GM18951 (cell line): ENCODE measurements around the gene FAM117A.
"Not testable (repeated sequence)": the region's sequence is repeated elsewhere in the genome, so short reads cannot be mapped to it uniquely, and the experiment has no call there.

Experiments used
- POLR2A ChIP-seq: IDR thresholded peaks from 4 replicates; pipeline ENCODE4 v1.6.1; 2011; ENCODE audit warnings: mild to moderate bottlenecking; ENCODE audit not compliant: insufficient read length, insufficient read depth; ENCODE audit errors: extremely low read depth
- in situ Hi-C: fragments of 300-500 bp; cut with MboI; formaldehyde crosslinking; loops from one replicate; pipeline ENCODE4 v1.12.0; 2022; ENCODE audit warnings: low sequenced_read_pairs, mixed read lengths, inconsistent platforms; ENCODE audit not compliant: unreplicated experiment

FAM117A gene

DNA sequence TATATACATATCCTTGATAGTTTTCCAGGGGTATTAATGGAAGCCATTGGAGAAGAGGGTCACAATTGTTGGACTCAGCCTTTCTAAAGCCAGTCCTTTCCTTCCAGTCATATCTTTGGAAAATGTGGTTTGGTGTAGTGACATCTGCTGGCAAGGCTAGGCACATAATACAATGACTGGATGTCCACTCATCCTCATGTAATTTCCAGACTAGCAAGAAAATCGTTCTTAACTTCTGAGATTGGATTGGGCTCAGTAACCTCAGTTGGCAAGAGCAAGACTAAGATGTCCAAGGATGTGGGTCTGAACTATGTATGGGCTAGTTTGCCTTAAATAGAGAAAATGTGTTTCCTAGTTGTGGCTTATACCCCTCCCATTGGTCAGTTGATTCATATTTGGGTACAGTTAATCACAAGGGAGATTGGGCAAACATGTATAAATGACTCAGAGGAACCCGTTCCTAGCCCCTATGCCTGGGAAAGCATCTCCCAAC, 15.9 kb upstream of the FAM117A start:
- no peak for TF ChIP-seq POLR2A
- in situ Hi-C loops: loop anchor here (10.0 kb wide), 1 partner anchor 65 kb away; no protein-coding TSS in a partner anchor

DNA sequence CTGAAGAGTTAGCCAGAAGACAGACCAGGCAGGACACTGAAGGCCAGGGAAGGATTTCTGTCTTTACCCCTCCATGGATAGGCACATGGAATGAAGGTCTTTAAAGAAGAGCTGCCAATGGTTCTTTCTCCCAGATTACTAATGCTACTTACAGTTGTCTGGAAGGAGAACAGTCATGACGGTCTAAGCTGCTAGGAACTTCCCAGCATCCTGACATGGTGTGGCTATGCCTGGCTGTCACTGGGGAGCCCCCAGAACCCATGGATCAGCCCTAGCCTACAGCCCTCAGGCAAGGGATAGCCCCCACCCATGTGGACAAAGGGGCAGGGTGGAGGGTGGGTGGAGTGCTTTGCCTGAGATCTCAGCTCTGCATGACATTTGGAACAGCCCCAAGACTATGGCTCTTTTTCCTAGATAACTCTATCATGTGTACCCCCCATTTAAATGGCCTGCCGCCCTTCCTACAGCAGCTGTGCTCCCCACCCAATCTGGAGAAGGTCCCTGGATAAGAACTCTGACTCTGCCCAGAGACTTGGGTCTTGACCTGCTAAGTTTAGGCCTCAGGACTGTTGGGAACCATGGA, 15.3 kb upstream of the FAM117A start:
- in situ Hi-C loops: no loop called here
- TF ChIP-seq POLR2A: no peak

DNA sequence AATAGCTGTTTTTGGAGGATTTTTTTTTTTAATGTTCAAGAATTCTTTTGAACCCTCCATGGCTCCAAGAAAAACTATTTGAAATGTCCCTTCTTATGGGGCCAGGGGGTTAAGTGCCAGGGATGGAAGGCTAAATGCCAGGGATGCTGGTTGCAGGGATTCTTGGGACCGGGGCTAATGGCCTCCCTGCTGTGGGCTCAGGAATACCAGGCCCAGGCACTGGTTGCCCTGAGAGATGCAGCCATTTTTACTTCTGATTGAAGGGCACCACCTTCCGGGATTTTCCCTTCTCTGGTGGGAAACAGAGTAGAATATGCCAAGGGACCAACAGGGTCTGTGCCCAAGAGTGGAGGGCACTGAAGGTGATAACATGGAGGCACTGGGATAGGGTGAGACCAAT, 13.6 kb upstream of the FAM117A start:
- no peak for TF ChIP-seq POLR2A
- in situ Hi-C loops: no loop called here

DNA sequence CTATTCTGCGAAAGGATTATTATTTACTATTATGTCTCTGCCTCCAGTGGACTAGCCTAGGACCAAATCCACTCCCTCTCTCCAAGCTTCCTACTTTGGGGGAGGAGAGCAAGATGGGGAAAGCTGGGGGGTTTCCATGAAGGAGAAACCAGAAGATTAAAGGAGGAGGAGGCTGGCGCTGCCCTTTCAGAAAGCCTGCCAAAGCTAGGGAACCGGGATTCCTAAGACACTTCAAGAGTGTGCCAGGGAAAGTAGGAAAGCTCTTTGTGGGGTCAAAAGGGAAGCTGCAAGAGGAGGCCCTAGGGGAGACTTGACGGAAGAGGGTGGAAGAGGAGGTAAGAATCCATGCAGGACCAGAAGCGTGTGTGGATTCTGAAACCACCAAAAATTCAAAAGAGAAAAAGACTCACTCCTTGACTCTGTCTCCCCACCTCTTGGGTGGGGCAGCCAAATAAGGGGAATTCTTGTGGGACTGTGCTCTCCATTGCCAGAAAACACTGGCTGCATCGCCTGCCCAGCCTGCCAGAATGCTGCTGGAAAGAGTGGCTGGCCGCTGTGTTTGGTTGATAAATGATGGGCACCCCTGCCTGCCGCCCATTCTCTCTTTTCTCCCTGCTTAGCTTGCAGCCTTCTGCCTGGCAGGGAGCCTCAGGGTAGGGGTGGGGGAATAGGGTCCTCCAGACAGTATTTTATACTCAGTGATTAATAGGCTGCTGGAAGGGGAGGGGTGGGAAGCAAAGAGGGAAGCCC, 12.8 kb upstream of the FAM117A start:
- in situ Hi-C loops: no loop called here

DNA sequence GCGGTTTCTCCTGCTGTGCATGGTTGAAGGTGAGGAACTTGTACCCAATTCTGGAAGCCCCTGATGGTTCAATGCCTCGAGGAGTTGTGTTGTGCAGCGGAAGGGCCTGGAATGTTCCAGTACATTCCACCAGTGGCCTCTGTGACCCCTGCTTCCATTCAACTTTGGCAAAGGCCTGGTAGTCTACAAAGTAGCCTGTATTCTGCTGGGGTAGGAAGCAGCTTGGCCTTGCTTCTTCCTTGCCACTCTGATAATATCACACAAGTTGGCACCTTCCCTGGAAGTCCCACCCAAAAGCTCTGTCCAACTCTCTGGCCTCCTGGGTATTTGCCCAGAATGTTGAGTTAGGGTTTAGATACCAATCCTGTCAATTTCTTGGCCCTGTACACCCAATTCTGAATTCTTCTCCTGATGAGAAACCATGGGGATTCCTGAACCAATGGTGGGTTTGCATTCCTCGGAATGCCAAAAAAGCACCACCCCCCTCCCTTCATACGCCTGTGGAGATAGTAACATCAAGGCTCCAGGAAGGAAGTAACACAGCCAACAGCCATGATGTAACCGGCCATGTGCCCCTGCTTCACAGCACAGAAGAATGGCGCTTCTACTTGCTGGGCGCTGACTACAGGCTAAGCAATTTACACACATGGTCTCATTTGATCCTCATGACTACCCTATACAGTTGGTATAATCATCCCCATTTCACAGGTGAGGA, 11.8 kb upstream of the FAM117A start:
- no peak for TF ChIP-seq POLR2A
- in situ Hi-C loops: no loop called here

More for the DNA sequence above, 12.8 kb upstream of the FAM117A start:
- no peak for TF ChIP-seq POLR2A

DNA sequence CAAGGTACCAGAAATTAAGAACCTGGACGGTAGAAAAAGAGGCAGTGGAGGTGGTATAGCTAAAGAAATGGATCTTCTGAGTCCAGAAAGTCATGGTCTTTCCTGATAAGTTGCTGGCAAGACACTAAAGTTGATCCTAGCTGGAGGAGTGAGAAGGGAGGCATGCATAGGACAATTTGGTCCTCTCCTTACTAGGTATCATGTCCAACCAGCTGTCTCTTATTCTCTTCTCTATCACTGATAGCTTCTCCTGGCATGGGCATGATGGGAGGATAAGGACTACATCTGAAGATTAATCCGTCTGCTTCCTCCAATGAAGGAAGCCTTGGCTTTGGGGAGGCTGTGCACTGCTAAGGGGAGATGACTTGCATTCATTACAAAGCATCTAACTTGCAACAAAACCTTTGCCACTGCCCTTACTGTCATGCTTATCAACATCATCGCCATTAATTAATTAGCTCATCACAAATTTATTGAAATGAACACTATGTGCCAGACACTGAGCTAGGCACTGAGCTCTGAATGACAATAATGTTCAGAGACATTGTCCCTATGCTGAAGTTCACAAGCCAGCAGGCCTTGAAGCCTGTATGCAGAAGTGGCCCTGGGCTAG, 3.1 kb upstream of the FAM117A start:
- in situ Hi-C loops: no loop called here
- TF ChIP-seq POLR2A: no peak

DNA sequence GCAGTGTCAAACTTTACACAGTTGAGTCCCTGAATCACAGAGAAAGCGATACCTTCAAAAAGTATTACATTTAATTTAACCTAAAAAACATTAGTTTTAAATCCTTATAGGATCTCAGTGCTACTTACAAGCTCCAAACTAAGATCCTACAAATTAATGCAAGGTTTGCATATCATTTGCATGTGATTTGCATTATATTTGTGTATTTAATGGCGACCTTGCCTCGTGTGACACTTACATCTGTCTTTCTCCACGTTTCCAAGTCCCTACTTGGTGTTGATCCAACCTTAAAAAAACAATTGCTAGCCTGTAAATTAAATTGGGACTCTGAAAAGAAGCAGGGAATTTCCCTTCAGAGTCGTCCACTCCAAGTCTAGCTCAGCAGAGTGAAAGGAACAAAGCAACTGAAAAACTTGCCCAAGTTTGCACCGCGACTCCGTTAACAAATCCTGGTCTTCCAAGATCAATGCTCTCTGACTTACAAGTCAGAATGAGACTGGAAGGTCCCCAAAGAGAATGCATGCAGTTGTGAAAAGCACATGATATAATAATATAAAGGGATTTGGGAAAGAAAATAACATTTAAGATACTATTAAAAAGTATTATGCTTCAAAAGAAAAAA, 739 bp upstream of the FAM117A start:
- no peak for TF ChIP-seq POLR2A
- in situ Hi-C loops: no loop called here

DNA sequence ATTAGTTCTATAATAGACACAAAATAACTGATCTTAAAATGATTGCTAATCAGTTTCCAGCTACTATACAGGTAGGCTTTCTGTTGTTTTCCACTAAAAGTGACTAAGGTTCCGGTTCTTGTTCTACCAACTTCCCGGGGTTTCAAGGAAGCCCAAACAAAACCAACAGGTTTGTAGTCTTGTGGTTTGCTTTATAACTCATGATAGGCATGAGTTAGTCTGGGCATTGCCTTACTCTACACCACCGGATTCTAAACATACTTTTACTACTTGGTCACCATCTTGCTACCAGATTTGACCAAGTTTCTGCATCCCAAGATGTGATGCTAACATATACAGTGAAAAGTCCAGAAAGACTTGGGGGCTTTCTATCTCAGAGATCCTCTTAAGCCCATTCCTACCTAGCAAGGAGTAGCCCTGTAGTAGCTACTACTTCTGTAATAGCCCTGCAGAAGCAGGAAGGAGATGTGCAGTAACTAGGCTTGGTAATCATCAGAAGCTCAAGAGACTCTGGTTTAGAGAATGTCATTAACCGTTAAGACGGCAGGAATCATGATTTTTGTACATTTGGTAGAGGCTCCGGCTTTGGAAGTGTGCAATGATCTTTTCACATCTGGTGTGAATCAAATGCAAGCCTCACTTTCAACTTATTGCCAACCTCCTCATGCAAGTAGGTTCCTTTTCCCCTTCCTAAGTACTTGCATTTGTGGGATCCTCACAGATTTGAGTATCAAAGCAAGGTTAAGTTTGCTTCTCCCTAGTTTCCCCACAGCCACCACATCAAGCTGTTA, 1.6 kb downstream of the FAM117A start:
- in situ Hi-C loops: no loop called here
- TF ChIP-seq POLR2A: no peak

DNA sequence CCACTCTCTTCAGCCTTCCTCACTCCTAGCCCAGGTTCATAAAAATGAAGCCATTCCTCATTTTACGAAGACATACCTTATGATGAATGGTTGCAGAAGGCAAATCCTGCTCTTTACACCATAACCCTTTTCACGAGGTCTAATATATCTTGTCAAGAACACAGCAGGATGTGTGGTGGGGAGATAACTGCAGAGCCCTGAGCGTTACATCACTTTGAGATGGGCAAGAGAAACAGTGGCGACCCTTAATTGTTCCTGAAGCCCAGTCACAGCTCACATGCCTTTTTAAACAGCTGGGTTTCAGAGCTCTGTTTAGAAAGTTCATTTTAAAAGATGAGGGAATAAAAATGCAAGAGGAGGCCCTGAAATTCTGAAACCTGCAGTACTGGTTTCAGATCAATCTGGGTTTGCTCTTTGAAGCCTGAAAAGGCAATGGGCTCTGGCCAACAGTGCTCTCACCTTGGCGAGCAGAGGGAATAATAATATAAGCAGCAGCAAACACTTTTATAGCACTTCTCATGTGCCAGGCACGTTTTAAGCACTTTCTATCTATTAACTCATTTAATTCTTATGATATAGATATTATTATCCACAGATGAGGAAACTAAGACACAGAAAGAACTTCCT, 2.9 kb downstream of the FAM117A start:
- no peak for TF ChIP-seq POLR2A
- in situ Hi-C loops: no loop called here

DNA sequence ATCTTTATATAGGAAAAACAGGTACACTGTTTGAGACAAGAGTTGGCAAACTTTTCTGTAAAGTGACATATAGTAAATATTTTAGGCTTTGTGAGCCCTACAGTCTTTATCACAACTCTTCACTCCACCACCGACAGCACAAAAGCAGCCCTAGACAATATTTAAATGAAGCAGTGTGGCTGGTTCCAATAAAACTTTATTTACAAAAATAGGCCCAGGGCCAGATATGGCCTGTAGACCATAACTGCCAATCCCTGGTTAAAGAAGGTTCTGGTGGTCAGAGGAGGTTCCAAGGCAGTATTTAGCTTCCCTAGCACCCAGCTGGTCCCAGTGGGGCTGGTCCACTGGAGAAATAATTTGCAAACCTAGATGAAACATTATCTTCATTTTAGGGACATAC, 3.6 kb downstream of the FAM117A start:
- in situ Hi-C loops: no loop called here
- no peak for TF ChIP-seq POLR2A

DNA sequence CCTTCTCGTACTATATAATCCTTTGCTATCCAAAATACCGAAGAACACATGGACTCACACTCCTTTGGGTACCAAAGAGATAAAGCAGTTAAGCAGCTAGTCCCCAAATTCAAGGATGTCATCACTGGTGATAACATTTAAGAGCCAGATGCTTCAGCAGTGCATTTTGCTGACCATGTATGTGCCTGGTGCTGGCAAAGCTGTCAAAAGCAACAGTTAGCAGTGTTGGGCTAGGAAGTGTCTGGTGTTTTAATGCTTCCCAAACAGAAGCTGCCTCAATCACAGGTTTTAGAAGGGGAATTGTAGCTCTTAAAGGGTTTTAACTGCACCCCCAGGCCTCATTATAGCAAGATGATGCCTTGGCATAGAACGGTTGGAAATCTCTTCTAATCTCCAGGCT, 4.7 kb downstream of the FAM117A start:
- in situ Hi-C loops: no loop called here
- no peak for TF ChIP-seq POLR2A

DNA sequence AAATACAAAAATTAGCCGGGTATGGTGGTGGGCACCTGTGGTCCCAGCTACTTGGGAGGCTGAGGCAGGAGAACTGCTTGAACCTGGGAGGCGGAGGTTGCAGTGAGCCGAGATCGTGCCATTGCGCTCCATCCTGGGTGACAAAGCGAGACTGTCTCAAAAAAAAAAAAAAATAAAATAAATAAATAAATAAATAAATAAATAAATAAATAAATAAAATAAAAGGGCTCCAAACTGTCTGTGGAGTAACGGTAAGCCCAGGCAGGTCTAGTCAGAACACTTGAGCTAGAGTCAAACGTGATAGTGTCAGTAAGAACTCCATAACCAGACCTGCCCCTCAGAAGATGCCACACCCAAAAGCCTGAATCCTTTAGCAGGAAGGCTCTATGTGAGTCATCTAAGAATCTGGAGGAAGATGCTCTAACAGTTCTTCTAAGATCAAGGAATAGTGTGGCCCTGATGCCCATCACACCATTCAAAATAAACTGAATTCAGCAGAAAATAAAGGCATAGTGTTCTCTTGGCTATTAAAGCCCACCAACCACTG, 5.4 kb downstream of the FAM117A start:
- in situ Hi-C loops: not testable (repeated sequence)
